Heart left ventricle (tissue), 13 donors: ENCODE measurements around the gene KRTAP3-3.

Experiments
- POLR2A ChIP-seq, 2 donors: fragments of 450-650 bp; IDR thresholded peaks; one replicate each; pipeline ENCODE4 v1.6.1; 2017; ENCODE audit warnings: antibody characterized with exemption in 2 of 2, mild to moderate bottlenecking in 2 of 2, moderate library complexity in 2 of 2
- TF ChIP-seq, protein P1 (sequence below), 12 donors: fragments of 200-600 bp; sonication (generic) in 4 of 12; IDR thresholded peaks; one replicate each; pipeline versions ENCODE4 v1.5.0 to v1.8.0; 2018 to 2022; ENCODE audit warnings: antibody characterized with exemption in 12 of 12, mild to moderate bottlenecking in 5 of 12
- donor health status: ischemic (EF 13 %, LVEDD 7.1; RV severe dilation, severe dysfunction).
- donor health status: DM: no; HTN: yes; CAD: no.
- donor health status: DM: no; HTN: no; CAD: no.
- donor health status: ischemic (EF 25% LVEDD 6.9; RV normal size, moderate dysfunction).
- donor health status: ischemic (EF 25% LVEDD 5.7; RV mildly dilated, moderate dysfunction).
- donor health status: ischemic (EF 35%, LVEDD 5.7; RV mildly dilated, moderate dysfunction).
- donor health status: nonischemic (EF 11% LVEDD 7.7; RV severe dilation, severe dysfunction).
- donor health status: DM: yes; HTN: yes; CAD: no.
- donor health status: PGD.
- donor health status: ischemic (EF 29% LVEDD 5.4; RV normal size, mild dysfunction).
- donor health status: nonischemic (EF 23%, LVEDD 6.1; RV moderate dilation, normal function).

- TF ChIP-seq, protein P1, sequence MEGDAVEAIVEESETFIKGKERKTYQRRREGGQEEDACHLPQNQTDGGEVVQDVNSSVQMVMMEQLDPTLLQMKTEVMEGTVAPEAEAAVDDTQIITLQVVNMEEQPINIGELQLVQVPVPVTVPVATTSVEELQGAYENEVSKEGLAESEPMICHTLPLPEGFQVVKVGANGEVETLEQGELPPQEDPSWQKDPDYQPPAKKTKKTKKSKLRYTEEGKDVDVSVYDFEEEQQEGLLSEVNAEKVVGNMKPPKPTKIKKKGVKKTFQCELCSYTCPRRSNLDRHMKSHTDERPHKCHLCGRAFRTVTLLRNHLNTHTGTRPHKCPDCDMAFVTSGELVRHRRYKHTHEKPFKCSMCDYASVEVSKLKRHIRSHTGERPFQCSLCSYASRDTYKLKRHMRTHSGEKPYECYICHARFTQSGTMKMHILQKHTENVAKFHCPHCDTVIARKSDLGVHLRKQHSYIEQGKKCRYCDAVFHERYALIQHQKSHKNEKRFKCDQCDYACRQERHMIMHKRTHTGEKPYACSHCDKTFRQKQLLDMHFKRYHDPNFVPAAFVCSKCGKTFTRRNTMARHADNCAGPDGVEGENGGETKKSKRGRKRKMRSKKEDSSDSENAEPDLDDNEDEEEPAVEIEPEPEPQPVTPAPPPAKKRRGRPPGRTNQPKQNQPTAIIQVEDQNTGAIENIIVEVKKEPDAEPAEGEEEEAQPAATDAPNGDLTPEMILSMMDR (IDR thresholded peaks at IDR 0.05): no peak
- TF ChIP-seq POLR2A (IDR thresholded peaks at IDR 0.05): no peak
Observed at GRCh38 chr17:41010441-41010840, 16.5 kb upstream of the KRTAP3-3 start.
